ENCODE results near the gene WDR18.
"Not testable (repeated sequence)": the region's sequence is repeated elsewhere in the genome, so short reads cannot be mapped to it uniquely, and the experiment has no call there.

The WDR18 gene

DNA sequence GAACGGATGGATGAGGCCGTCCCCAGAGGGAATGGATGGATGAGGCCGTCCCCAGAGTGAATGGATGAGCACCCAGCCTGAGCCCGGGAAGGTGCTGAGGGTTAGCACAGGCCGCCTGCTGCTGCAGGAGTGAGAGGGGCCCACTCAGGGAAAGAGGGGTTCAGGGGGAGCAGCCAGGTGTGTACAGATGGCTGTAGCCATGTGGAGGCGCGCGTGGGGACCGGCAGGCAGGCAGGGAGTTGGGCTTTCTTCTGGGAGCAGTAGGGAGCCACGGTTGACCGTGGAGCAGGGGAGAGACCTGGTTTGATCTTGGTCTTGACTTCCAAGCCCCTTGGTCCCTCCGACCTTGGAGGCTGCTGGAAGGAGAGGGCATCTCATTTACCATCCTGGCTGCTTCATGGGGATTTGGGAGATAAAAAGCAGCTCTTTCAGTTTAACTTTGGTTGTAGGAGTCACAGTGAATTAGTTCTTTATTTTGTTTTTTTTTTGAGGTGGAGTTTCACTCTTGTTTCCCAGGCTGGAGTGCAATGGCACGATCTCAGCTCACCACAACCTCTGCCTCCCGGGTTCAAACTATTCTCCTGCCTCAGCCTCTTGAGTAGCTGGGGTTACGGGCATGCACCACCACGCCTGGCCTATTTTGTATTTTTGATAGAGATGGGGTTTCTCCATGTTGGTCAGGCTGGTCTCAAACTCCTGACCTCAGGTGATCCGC is 33.6 kb upstream of the WDR18 start:
- no peak for DNase-seq (ENCODE audit: low read depth in 2 of 2)

DNA sequence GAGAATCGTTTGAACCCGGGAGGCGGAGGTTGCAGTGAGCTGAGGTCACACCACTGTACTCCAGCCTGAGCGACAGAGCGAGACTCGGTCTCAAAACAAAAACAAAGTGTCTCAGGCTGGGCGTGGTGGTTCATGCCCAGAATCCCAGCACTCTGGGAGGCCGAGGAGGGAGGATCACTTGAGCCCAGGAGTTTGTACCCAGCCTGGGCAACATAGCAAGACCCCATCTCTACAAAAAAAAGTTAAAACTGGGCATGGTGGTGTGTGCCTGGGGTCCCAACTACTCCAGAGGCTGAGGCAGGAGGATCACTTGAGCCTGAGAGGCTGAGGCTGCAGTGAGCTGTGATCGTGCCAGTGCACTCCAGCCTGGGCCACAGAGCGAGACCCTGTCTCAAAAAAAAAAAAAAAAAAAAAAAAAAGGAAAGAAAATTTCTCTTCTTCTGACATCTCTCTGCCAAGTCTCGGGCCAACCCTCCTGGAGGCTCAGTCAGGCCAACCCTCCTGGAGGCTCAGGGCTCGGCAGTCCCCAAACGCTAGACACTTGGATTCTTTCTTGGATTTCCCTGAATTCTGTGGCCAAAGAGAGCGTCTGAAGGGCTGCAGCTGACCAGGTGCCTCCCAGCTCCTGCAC is 32.0 kb upstream of the WDR18 start:
- DNase-seq (ENCODE audit: low read depth in 2 of 2) = no peak

DNA sequence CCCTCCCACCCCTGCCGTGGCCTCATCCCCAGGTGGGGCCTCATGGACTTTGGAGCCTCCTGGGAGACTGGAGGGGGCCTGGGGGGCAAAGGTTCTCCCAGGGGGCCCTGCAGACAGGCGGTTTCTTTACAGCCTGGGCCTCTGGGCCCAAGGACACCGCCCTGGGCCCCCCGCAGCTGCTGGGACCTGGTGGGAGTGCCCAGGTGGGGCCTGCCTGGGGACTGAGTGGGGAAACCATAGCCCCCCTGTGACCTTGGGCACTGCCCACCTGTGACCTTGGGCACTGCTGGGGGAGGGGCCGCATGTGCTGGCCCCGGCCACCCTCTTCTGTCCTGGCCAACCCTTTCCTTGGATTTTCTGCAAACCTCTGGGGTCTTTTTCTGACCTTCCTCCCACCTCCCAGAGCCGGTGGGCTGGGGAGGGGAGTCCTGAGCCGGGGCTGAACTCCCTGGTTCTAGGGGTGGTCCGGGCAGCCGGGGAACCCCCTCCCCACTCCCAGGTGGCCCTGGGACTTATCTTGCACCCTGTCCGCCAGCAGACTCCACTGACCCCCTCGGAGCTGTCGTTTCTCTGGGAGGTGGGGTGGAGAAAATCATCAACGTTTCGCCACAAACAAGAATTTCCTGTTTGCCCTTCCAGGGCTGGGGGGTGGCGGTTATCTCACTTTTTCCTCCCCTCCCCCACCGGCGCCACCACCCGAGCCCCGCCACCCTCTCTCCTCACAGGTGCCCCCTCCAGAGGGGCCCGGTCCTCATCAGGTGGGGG is 31.3 kb upstream of the WDR18 start:
- no peak for DNase-seq (ENCODE audit: low read depth in 2 of 2)

DNA sequence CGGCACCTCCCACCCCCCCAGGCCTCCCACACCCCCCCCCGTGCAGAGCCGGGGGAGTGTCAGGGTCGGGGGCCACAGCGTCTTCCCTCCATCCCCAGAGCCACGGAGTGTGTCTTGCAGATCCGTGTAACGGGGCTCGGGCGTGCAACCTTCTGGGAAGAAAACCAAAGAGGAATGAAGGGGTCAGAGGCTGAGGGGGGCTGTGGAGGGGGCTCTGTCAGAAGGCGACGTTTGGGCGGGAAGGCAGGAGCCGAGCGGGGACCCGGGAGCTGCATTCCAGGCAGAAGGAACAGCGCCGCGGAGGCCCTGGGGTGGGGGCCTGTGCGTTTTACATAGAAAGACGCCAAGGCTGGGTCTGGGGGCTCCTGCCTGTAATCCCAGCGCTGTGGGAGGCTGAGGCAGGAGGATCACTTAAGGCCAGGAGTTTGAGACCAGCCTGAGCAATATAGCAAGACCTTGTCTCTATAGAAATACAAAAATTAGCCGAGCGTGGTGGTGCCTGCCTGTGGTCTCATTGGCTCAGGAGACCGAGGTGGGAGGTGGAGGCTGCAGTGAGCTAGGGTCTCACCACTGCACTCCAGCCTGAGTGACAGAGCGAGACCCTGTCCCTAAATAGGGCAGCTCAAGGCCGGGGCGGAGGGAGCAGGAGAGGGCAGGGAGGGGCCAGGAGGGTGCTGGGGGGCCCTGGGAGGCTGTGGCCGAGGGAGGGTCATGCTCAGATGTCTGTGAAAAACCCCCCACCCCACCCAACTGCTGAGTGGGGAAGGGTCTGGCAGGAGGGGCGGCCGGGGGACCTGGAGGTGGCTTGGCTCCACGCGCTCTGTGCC is 30.5 kb upstream of the WDR18 start:
- DNase-seq (ENCODE audit: low read depth in 2 of 2) = no peak

DNA sequence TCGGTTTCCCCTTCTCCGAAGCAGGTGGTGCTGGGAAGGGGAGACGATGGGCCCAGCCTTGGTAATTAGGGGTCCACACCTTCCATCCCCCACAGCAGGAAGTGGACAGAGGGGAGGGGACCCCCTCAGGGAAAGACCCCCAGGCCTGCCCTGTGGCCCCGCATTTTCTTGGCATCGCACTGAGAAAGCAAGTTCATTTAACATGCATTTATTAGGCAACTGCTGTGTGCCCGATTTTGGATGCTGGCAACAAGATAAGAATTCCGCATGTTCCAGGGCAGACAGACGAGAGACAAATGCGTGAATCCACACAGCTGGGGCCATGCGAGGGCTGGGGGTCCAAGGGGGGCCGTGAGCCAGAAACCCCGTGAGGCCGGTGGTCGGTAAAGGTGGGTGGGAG is 29.9 kb upstream of the WDR18 start:
- DNase-seq (ENCODE audit: low read depth in 2 of 2) = no peak

DNA sequence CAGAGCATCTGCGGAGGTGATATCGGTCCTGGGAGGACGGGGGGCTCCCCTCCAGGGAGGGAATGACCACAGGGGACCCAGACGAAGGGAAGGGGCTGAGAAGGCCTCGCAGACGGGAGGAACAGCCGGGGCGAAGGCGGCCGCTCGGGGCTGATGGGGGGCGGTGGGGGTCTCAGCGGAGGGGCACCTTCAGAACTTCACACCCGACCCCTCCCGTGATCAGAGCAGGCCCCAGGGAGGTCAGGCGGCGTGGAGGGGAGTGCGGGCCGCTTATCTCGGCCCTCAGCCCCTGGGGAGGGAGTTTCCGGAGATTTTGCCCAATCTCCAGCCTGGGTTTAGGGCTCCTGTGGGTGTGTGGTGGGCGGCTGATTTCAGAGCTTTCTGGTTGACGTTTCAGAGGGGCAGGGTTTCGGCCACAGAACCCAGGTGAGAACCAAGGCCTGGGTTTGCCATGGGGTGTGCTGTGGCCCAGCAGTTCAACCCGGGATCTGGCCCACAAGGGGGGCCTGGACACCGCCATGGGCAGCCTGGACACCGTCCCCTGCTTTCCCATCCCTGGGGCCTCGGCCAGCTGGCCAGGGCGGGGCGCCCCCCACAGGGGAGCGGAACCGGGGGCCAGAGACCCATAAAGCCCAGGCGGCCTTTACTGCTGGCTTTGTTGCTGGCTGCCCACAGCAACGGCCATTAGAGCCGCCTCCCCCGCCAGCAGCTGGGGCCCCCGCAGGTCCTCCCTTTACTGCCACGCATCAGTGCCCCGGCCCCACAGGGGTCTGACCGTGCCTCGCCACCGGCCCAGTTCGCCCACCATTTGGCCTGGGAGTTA is 29.3 kb upstream of the WDR18 start:
- no peak for DNase-seq (ENCODE audit: low read depth in 2 of 2)

DNA sequence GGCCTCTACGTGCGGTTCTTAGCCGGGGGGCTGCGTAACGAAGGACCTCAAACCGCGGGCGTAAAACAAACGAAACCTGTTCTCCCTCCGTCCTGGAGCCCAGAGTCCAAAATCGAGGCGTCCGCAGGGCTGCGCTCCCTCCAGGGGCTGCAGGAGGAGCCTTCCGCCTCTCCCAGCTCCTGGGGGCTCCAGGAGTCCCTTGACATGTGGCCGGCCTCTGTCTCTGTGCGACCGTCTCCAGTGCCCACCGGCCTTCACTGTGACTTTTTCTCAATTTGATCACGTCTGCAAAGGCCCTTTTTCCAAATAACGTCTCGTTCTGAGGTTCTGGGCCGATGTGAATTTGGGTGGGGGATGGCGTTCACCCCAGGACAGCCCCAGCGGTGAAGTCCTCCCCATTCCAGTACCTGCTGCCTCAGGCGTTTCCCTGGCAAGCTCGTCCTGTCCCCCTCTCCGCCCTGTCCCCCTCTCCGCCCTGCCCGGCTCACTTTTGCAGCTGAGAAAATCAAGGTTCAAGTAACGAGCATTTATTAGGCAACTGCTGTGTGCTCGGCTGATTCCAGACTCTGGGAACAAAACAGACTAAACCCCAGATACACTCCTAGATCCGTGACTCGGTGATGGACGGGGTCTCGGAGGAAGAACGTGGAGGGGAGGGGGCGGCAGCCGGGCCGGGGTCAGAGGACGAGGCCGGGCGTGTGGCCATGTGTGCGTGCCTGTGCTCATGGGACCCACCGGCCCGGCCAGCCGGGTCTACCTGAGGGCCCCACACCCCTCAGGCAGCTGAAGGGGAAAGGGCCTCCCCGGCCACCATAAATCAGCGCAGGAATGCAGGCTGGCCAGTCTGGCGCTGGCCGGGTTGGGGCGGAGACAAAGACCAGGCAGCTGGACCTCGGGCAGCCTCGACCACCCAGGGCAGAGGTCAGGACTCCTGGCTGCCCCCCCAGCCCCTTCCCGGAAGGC is 28.1 kb upstream of the WDR18 start:
- no peak for DNase-seq (ENCODE audit: low read depth in 2 of 2)

DNA sequence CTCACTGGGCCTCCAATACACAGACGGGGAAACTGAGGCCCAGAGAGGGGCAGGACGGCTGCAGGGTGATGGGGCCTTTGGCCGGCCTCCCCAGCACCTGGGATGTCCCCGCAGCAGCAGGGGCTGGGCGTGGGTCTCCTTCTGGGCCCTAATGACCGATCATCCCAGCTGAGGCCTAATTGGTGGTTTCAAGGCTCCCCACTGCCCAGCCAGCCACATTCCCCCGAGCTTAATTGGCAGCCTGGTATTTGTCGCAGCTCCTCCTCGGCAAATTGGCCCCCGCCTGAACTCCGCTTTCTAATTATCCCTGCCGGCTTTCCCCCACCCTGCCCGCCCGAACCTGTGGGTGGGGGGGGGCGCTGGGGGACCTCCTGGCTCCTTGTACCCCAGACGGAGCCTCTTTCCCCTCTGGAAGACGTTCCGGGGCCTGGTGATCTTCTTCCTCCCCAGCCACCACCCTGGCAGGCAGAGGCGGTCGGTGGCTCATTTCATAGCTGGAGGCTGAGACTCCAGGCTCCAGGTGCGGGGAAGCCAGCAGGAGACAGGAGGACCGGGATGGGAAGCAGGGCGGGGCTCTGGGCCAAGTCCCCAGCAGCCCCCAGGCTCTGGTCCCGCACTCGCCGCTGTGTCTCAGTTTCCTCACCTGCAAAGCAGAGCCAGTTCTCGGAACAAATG is 27.2 kb upstream of the WDR18 start:
- no peak for DNase-seq (ENCODE audit: low read depth in 2 of 2)

DNA sequence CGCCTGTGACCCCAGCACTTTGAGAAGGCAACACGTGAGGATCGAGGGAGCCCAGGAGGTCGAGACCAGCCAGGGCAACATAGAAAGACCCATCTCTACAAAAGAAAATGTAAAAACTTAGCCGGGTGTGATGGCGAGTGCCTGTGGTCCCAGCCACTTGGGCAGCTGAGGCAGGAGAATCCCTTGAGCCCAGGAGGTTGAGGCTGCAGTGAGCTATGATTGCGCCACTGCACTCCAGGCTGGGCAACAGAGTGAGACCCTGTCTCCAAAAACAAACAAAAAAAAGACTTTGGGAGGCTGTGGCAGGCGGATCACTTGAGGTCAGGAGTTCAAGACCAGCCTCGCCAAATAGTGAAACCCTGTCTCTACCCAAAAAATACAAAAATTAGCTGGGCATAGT is 26.6 kb upstream of the WDR18 start:
- not testable (repeated sequence) for DNase-seq (ENCODE audit: low read depth in 2 of 2)

DNA sequence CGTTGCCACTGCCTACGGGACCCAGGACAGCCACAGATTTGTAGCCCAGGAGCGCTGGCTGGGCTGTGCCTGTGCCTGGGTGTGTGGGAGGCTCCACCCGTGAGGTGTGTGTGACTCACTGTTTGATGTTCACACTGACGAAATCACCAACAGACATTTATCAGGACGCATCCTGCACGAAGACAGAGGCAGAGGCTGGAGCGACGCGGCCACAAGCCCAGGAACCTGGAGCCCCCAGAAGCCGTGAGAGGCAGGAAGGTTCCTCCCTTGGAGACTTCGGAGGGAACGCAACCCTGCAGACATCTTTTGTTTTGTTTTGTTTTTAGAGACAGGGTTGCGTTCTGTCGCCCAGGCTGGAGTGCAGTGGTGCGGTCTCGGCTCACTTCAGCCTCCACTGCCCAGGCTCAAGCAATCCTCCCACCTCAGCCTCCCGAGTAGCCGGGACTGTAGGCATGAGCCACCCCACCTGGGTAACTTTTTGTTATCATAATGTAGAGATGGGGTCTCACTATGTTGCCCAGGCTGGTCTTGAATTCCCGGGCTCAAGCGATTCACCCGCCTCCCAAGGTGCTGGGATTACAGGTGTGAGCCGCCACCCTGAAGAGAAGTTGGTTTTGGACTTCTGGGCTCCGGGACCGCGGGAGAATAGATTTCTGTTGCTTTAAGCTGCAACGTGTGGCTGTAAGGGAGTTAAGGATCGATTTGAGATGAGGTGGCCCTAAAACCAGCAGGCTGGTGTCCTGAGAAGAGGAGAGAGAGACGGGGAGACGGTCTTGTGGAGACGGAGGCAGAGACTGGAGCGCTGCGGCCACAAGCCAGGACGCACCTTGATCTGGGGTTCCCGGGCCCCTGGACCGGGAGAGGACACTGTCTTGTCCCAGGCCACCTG is 24.9 kb upstream of the WDR18 start:
- DNase-seq (ENCODE audit: low read depth in 2 of 2) = no peak

DNA sequence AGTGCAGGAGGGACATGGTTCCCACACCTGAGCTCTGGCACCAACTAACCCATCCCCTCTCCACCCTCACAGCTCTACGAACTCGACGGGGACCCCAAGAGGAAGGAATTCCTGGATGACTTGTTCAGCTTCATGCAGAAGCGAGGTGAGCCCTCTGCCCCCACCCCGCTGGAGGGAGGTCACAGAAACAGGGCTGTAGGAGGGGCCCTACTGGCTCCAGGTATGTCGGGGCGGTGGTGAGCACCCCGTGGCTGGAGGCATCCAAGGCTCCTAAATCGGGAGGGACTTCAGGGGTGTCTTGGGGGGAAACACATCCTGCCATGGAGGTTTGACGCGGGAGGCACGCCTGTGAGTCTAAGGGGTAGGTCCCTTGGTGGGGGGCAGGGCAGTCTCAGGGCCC is 24.1 kb upstream of the WDR18 start:
- DNase-seq (ENCODE audit: low read depth in 2 of 2) = no peak

DNA sequence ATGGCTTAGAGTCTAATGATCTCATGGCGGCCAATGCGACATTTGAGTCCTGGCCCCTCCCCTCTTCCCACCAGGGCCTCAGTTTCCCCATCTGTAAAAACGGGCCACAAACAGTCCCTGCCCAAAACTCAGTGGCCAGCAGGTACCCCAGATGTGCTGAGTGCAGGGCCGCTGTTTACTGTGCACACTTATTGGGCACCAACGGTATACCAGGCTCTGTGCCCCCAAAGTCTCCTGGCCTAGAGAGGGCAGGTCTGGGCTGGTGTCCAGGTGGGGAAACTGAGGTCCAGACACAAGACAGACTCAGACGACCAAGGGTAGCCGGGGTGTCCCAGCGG is 23.6 kb upstream of the WDR18 start:
- DNase-seq (ENCODE audit: low read depth in 2 of 2) = no peak

DNA sequence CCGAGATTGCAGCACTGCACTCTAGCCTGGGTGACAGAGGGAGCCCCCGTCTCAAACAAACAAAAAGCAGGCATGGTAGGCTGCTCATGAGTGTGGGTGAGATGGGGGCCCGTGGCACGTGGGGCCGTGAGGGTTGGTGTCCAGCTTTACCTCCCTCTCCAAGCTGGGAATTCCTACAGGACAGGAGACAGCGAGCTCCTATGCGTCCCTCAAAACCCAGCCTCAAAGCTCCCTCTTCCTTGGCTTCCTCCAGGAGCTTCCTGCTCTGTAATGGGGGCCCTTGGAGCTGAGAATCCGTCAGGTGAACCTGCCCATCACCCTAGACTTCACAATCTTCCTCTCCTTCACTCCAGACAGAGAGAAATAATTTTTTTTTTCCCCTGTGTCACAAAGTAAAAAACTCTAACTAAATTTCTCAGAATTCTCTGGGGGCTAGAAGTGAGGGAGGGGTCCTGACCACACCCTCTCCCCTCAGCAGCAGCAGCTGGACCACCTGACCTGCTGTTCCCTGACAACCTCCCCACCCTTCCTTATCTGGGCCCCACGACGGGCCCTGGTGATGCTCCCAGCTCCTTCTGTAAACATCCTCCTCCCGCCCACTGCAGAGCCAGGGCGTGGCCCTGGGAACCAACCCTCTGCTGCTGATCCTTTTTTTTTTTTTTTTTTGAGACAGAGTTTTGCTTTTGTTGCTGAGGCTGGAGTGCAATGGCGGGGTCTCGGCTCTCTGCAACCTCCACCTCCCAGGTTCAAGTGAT is 22.1 kb upstream of the WDR18 start:
- DNase-seq (ENCODE audit: low read depth in 2 of 2) = no peak

DNA sequence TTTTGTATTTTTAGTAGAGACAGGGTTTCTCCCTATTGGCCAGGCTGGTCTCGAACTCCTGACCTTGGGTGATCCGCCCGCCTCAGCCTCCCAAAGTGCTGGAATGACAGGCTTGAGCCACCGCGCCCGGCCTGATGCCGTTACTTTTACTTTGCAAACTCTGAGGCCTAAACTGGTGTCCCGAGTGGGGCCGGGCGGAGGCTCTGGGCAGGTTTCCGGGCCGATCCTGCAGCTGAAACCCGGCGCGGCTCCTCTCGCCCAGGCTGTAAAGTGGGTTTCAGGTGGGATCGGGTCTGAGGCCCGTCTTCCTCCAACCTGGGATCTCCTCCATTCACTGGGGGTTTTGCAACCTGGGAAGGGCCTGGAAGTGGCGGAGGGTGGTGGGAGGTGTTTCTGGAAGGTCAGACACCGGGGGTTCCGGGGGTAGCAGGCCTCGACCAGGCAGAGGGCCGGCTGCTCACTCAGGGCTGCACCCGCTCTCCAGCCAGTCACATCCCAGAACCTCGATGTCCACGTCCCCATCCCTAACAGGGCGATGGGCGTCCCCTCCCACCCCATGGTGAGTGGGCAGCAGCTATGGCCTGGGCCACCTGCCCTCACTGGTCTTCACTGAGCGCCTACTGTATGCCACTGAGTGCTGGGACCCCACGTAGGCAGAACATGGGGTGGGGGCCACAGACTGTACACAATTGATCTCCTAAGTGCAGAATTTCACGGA is 21.3 kb upstream of the WDR18 start:
- no peak for DNase-seq (ENCODE audit: low read depth in 2 of 2)

DNA sequence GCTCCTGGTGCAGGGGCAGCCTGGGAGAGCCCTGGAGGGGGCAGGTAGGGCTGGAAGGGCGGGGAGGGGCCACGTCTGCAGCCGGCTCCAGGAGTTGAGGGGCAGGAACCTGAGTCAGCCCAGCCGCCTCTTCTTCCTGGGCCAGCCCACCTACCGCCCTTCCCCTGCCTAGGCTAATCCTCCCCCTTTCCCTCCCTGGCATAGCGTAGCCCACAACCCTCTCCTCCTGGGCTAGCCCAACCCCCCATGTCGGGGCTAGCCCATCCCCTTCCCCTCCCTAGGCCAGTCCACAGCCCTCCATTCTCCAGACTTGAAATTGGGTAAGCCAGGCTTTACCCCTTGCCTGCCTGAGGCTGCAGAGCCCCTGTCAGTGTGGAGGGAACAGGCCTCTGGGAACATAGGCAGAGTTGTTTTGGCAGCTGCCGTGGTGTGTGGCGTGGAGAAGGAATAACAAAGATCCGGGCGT is 20.6 kb upstream of the WDR18 start:
- DNase-seq (ENCODE audit: low read depth in 2 of 2) = no peak

DNA sequence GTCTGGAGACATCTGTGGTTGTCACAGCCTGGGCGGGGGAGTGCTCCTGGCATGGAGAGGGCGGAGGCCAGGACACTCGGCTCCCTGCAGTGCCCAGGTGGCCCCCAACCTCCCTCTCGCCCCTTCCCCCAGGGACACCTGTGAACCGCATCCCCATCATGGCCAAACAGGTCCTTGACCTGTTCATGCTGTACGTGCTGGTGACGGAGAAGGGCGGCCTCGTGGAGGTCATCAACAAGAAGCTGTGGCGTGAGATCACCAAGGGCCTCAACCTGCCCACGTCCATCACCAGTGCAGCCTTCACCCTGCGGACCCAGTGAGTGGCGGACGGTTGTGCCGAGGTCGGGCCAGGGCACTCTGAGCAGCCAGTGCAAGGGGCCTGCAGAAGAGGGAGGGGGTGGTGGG is 20.0 kb upstream of the WDR18 start:
- DNase-seq (ENCODE audit: low read depth in 2 of 2) = no peak
